Measurements from ENCODE around the gene COL20A1.

The COL20A1 gene

DNA sequence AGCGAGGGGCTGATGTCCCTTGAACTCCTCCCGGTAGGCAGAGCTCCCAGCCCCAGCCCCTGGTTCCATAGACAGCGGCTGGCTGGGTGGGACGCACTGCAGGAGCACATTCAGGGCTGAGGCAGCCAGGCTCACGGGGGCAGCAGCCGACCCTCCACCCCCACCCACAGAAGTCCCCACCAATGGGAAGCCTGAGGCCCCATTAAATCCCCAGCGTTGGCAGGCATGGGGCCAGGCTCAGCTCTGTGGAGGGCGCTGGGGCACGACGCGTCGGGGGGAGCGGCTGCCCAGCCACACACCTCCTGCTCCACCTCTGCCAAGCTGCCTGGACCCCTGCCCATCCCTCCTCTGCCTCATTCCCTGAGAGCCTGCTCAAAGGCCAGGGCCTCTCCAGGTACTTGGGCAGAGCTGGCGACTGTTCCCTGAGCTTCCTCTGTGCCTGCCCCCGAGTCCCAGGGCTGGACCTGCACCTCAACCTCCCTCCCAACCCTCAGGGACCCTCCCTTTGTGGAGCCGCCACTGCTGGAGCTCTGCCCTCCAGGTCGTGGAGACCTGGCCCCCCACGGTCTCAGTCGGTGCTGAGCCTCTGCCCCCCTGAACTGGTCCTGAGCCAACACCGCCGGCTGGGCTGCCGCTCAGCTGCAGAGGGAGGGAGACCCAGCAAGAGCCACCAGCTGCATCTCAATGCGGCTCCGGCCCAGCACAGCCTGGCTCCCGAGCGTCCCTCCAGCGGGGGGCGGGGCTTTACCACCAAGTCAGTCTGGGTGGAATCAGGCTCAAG is 59.0 kb downstream of the COL20A1 start:
- DNase-seq, result no peak

DNA sequence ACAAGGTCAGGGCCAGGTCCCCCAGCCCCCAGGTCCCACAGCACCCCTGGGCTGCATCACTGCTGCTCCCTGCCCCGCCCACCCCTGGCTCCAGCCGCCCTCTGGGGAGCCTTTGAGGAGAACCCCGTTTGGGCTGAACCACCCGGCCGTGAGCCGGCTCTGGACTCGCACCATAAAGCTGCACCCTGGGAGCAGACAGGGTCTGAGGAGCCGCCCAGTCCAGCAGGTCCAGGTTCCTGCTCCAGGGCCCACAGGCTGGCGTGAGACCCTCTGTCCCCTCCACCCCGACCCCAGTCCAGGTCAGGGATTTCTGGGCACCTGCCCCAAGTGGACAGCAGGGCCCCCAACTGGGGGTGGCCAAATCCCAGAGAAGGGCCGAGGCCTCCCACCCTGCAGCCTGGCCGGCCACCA is 59.8 kb downstream of the COL20A1 start:
- no peak for DNase-seq

DNA sequence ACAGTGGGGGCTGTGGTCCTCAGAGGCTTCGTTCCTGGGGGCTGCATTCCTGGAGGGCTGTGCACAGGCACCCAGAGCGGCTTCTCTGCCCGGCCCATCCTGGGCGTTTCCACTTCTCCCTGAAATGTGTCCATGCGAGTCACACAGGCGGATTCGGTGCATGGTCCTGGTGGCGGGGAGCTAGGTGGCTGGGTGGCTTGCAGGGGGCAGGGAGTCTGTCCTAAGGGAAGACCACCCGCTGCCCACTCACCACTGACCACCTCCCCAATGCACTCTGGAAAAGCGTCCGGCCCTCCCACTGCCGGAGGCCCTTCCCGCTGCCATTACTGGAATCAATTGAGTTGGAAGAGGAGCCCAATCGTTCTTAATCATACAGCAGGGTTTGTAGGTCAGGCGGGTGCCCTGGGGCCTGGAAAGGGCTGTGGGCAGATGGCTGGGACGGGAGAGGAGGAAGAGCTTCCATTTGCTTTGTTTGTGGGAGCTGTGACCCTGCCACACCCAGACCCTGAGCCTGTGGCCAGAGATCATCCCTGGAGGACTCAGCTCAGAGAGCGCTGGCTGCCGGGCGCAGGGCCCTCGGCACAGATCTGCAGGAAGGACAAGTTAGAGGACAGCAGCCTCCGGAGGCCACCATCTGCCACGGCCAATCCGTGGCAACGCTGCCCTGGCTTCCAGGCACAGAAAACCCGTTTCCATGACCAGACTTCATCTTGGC is 61.8 kb downstream of the COL20A1 start:
- no peak for DNase-seq

DNA sequence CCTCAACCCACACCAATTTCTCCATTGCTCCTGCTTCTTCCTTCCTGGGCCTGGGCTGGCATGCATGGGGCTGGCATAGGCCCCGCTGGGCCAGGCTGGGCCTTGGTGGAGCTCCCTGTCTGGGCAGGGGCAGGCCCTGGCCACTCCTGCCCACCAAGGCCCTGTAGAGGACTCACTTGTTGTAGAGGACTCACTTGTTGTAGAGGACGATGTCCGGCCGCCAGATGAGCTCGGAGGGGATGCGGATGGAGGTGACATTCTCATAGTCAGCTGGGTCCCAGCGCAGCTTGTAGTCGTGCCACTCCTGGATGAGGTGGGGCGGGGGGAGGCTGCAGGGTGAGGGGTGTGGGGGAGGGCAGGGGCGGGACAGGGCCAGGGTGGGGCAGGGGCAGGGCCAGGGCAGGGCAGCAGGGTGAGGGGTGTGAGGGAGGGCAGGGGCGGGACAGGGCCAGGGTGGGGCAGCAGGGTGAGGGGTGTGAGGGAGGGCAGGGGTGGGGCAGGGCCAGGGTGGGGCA is 62.9 kb downstream of the COL20A1 start:
- no peak for DNase-seq

DNA sequence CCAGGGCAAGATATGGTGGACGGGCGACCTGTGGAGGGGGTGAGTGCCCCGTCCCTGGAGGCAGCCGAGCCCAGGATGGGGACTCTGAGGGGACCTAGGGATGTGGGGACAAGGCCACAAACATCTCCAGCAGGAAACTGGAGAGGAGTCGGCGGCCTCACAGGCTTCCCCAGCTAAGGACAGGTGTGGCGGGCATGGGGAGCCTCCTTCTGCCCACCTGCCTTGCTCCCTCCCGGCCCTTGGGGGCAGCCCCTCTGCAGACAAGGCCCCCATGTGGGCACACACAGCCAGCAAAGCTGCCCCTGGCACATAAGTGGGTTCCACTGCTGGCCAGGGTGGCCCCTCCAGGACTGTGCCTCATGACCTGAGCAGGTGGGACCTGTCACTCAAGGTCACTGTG is 63.5 kb downstream of the COL20A1 start:
- no peak for DNase-seq

DNA sequence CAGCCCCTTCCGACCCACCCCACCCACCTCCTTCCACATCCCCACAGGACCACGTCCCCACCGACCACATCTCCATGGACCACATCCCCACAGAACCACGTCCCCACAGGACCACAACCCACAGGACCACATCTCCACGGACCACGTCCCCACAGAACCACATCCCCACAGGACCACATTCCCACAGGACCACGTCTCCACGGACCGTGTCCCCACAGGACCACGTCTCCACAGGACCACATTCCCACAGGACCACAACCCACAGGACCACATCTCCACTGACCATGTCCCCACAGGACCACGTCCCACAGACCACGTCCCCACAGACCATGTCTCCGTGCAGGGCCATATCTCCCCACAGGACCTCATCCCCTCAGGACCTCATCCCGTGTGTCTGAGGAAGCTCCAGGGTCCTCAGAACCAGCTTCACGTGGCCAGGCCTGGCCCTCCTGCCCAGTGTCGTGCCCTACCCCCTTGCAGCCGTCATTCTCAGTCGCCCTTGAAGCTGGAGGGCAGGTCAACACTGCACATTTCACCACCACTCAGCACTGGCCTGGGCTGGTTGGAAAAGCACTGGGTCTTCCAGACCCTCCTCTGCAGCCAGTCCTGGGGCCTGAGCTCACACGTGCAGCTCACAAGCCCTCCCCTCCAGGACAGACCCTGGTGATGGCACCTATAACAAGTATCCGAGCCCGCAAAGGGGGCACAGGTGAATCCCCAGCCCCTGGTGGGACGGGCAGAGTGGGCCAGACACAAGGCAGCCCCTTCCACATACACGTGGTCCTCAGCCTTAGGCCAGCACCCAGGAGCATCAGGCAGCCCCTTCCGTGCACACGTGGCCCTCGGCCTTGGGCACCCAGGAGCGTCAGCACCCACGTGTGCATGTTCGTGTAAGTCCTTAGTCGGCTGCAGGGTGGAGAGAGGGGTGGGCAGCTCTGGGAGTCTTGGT is 64.2 kb downstream of the COL20A1 start:
- no peak for DNase-seq

DNA sequence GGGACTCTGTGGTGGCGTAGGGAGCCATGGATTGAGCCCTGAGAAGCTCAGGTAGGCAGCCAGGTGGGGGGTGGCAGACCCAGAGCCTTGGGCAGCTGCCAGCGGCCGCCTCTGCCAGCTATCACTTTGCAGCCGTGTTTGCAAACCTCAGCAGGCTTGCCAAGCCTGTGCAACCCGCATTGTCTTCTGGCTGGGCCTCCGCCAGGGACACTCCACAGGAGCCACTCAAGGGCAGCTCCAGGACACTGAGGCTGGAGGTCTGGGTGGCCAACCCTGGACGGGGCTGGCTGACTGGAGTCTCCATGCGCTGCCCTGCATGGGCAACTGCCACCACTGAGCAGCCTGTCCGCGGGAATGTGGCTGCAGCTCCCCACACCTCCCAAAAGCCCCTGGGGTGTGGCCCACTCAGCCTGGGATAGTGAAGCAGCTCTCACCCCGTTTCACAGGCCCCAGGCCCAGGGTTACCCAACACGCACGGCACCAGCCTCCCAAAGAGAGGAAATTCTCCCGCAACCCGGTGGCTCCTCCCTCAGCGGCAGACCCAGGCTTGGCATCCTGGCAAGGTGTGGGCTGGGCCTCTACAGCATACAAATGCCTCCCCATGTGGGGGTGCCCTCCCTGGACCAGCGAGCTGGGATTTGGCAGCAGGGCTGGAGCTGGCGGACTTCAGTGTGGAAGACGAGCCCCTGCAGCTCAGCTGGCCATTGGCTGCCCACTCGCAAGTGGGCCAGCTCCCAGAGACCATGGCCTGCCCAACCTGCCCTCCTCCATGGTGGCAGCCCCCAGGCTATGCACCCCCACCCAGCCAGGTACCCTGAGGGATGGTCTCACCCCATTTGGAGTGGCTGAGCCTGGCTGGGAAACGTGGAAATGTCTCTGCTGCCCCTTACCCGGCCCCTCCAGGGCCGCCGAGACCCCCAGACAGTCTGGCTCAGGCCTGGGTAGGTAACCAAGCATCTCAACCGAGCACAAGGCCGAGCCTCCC is 65.2 kb downstream of the COL20A1 start:
- no peak for DNase-seq

DNA sequence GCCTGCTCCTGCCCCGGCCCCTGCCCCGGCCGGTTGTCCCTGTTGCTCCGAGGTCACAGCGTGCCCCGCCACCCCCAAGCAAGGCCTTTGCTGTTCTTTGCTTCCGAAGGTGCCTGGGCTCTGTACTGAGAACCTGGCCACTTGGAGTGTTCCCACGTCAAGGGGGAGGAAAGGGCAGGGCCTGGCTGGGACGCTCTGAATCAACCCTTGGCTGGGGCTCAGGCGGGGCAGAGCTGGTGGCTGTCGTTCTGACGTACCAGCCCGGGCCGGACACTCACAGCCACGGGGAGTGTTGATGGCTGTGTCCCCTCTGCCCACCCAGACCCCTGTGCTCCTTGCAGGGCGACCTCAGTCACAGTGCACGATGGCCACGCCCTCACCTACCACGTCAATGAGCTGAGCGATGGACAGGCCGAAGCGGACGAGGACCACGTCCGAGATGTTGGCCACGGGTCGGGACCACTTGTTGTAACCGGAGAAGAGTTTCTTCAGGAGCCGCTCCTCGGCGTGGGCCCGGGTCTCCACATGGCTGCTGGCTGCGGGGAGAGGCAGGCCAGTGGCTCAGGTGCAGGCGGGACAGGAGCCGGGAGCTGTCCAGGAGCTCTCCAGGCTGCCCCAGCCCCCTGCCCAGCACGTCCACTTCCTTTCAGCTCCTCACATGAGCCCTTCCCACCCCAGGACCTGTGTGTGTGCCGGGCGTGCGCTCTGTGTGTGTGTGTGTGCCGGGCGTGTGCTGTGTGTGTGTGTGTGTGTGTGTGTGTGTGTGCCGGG is 66.4 kb downstream of the COL20A1 start:
- DNase-seq, result no peak

DNA sequence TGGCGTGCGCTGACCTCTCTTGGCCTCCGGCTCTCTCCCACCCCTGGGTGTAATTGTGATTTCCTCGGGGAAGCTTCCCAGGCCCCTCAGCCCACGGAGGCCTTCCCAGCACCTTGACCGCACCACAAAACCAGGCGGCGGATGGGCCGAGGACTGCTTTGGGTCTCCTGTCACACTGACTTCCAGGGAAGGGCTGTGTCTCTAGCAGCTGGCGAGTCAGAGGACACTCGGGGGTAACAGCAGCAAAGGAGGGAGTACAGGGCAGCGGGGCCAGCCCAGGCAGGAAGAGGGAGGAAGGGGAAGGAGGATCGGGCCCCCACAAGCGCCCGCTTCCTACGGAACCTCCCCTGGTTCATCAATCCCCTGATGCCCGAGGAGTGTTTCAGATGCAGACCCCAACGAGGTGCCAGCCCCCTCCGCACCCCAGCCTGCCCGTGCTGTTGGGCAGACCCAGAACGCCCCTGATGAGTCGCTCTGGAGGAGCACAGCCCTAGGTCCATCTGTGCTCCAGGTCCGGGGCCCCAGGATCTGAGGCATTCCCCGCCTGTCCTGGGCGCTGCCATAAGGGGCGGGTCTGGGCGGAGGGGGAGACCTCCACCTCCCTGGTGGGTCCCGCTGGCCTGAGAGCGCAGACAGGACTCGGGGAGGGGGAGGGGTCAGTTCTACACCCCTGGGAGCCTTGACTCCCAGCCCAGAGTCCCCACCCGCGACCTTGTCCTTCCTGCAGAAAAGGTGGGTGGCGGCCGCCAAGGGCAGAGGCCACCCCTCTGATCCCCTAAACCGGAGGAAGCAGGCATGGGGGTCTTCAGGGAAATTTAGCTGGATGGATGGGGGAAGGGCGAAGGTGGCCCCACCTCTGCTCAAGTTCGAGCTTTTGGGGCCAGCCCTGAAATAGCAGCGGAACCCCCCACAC is 67.2 kb downstream of the COL20A1 start:
- no peak for DNase-seq

DNA sequence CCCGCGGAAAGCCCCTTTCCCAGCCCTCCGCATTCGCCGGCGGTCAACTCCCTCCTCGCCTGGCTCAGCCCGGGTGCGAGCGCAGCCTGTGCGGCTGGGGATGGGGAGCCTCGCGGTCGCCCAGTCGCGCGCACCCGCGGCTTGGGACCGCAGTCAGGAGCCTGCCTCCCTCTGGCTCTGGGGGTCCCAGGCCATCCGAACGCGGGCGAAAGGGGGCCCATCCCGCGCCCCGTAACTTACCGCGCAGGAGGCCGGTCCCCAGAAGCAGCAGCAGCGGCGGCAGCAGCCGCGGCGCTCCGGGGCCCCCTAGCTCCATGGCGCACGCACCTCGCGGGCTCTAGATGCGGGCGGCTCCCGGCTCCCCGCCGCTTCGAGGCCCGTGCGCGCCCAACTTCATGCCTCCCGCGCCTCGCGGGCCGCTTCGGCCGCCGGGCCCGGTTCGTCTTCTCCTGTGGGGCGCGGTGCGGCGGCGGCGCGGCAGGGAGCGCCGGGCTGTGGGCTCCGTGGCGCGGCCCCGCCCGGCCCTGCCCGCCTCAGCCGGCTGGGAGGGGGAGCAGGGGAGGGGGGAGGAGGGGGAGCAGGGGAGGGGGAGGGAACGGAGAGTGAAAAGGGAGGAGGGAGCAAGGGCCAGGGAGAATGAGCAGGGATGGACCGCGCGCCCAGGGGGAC is 68.0 kb downstream of the COL20A1 start, which contains the start of gene CHRNA4:
Gene CHRNA4 (minus strand): TSS at position 500 of the 669 bp plus-strand sequence. CDS start 184 bp downstream, at position 316.
- no peak for DNase-seq

DNA sequence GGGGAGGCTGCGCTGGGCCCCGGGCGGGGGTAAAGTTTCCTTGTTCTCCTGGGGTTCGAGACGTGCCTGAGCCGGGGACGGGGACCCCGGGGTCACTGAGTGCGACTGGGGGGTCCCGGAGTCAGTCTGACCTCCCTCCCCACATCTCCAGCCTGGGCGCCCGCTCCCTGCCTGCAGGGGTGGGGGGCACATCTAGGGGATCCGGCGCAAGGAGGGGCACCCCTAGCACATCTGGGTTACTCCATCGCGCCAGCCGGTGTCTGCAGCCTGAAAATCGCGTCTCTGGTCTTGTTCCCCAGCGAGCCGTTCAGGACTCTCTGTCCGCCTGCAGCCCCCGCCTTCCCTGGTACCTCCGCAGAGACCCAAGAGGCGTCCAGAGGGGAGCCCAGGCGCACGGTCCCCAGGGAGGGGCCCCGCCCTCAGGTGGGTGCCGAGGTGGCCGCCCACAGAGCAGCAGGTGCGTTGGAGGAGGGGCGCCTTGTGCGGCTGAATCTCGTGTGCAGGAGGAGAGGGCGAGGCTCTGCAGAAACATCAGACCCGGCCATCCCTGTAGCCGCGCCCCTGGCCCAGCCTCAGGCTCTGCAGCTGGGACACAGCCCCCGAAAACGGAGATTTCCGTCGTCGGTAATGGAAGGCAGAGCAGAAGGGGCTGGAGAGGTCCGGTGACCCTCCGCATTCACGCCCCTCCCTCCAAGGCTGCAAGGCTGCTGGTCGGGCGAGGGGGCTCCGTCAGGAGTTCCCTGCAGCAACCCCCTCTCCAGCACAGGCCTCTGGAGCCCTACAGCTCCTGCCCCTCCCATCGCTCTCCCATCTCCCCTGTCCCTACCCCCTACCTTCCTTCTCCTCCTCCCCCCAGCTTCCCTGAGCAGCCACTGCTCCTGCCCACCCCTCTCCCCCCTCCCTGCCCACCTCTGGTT is 68.8 kb downstream of the COL20A1 start:
- DNase-seq, result no peak

DNA sequence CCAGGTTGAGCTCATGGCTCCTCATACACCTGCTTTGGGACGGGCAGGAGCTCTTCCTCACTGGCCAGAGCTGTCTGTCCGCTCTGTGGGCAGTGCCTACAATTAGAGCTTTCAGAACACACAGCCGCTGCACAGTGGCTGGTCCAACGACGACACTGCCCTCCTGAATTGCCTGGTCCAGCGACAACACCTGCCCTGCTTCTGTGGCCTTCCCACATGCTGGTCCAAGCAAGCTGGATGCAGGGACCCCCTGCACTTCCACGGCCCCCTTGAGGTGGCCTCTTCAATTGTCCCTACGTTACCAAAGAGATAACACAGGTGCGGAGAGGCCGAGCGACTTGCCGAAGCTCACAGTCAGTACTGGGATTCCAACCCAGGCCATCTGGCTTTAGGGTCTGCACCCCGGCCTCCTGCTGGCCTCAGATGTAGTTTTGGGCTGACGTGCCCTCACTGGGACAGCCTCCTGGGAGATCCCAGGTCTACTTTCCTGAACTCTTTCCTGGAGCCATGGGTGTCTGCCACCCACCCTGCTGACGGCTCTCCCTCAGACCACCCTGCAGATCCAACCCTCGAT is 69.5 kb downstream of the COL20A1 start:
- no peak for DNase-seq

DNA sequence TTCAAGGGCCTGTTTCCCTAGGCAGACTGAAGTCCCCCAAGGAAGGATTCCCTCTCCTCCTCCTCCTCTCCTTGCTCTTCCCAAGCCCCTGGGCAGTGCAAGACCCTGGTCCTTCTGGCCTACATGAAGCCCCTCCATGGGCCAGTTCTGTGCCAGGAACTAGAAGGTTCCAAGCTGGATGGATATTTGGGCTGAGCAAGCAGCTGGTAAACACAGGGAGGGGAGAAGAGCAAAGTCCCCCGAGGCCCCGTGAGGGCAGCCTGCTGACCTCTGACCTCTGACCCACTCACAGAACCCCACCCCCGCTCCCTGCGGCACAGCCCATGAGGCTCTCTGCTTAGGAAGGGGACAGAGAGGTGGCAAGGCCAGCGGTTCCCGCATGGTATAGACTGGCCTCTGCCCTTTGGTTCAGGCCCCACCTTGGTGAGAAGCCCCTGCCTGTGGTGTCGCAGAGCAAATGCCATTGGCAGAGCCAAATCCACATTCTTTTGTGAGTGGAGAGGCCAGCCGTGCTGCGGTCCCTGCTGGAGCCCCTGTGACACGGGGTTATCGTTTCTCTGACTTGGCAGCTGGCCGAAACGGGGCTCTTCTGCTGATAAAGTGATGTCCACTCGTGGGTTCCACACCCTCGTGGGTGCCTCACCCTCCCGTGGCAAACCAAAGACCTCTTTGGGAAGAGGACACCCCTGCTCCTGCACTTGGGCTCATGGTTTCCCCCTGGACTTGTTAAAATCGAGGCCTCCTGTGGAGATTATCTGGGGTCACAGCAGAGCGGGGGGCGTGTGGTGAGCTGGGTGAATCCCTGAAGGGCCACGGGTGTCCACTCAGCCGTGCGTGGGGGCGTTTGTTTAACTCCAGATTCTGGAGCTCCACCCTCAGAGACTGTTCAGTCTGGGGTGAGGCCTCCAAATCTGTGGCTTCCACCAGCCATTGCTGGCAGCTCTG is 70.3 kb downstream of the COL20A1 start:
- no peak for DNase-seq

DNA sequence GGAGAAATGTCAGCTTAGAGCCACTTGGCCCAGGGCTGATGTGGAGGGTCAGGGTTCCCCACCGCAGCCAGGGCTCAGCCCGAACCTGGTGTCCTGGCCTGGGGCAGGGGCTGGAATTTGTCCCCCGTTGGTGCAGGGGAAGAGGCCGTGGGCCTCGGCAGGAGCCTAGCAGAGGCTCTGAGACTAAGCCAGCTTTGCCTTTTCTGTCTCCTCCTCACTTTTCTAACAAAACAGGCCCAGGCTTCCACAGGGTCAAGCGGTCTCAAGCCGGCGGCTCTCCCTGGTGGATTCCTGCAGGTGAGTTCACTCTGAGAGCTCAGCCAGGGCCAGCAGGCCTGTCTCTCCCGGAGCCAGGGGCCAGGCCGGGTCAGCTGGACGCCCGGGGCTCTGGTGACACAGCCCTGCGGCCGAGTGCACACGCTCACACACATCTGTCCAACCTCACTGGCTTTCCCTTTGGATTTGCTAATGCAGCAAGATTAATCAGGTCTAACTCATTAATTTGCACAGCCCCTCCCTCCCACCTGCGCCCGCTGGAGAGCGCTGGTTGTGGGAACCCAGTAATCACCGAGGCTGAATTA is 71.1 kb downstream of the COL20A1 start:
- no peak for DNase-seq

DNA sequence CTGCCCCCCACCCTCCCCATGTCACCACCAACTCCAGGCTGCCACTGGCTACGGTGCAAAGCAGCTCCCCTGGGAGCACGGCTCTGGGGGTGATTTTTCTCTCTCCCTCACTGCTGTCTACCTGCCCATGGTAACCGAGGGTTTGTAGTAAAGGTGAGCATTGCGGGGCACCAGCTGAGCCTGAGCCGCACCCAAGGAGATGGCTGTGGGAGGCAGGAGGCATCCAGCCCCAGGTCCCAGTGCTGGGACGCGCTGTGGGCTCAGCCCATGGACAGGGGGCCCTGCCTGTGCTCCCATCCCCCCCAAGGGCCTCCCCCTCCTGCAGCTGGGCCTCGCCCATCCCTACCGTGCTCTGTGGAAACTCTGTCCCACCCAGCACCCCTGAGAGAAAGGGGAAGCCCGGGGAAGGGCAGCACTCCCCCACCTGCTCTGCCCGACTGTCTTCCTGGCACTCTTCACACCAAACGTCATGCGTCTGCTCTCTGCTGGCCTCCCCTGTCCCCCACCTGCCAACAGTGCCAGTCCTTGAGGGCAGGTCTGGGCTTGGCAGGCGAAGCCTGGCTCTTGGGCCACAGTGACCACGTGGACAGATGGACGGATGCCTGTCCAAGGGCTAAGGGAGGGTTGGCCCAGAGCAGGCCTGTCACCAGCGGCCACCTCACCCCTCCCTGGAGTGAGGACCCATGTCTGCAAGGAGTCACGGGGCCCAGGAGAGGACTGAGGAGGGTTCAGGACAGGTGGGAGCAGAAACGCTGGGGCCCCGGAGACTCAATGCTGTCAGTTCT is 72.0 kb downstream of the COL20A1 start:
- DNase-seq, result no peak
